ENCODE data around the gene PDE8B.

DNA sequence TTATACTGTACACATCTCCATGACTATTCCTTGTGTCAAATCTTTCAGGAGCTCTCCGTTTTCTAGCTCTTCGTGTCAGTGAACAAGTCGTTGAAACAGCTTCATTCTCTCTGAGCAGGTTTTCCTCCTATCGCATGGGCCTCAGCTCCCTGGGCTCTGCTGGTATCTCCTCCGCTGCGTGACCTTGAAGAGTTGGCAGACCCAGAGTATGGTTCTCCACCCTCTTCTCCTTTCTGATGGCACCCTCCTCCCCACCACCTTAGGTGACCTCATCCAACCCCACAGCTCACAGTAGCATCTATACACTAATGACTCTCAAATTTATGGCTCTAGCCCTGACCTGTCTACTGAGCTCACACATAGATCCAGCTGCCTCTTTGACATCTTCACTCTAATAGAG lies 36.0 kb upstream of the PDE8B start:
- TF ChIP-seq RAD21 (IDR thresholded peaks at IDR 0.05; ENCODE audit: low read depth): no peak
- TF ChIP-seq CEBPB (IDR thresholded peaks at IDR 0.05): no peak
- TF ChIP-seq, protein P1, sequence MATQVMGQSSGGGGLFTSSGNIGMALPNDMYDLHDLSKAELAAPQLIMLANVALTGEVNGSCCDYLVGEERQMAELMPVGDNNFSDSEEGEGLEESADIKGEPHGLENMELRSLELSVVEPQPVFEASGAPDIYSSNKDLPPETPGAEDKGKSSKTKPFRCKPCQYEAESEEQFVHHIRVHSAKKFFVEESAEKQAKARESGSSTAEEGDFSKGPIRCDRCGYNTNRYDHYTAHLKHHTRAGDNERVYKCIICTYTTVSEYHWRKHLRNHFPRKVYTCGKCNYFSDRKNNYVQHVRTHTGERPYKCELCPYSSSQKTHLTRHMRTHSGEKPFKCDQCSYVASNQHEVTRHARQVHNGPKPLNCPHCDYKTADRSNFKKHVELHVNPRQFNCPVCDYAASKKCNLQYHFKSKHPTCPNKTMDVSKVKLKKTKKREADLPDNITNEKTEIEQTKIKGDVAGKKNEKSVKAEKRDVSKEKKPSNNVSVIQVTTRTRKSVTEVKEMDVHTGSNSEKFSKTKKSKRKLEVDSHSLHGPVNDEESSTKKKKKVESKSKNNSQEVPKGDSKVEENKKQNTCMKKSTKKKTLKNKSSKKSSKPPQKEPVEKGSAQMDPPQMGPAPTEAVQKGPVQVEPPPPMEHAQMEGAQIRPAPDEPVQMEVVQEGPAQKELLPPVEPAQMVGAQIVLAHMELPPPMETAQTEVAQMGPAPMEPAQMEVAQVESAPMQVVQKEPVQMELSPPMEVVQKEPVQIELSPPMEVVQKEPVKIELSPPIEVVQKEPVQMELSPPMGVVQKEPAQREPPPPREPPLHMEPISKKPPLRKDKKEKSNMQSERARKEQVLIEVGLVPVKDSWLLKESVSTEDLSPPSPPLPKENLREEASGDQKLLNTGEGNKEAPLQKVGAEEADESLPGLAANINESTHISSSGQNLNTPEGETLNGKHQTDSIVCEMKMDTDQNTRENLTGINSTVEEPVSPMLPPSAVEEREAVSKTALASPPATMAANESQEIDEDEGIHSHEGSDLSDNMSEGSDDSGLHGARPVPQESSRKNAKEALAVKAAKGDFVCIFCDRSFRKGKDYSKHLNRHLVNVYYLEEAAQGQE (IDR thresholded peaks at IDR 0.05; ENCODE audit: low read depth): no peak
- TF ChIP-seq, protein P2, sequence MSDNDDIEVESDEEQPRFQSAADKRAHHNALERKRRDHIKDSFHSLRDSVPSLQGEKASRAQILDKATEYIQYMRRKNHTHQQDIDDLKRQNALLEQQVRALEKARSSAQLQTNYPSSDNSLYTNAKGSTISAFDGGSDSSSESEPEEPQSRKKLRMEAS (IDR thresholded peaks at IDR 0.05): no peak
- TF ChIP-seq CREB1 (IDR thresholded peaks at IDR 0.05; ENCODE audit: low read depth): no peak
- TF ChIP-seq NFIC (IDR thresholded peaks at IDR 0.05): no peak
- TF ChIP-seq EP300 (IDR thresholded peaks at IDR 0.05; ENCODE audit: borderline replicate concordance): no peak
- no peak for TF ChIP-seq TAF1 (IDR thresholded peaks at IDR 0.05; ENCODE audit: low read depth)
- TF ChIP-seq FOXM1 (IDR thresholded peaks at IDR 0.05; ENCODE audit: borderline replicate concordance, low read depth): no peak
- TF ChIP-seq EGR1 (IDR thresholded peaks at IDR 0.05): no peak
- no peak for TF ChIP-seq TEAD4 (IDR thresholded peaks at IDR 0.05)

All from Ishikawa (cell line).